ENCODE data around the gene CCDC15.

DNA sequence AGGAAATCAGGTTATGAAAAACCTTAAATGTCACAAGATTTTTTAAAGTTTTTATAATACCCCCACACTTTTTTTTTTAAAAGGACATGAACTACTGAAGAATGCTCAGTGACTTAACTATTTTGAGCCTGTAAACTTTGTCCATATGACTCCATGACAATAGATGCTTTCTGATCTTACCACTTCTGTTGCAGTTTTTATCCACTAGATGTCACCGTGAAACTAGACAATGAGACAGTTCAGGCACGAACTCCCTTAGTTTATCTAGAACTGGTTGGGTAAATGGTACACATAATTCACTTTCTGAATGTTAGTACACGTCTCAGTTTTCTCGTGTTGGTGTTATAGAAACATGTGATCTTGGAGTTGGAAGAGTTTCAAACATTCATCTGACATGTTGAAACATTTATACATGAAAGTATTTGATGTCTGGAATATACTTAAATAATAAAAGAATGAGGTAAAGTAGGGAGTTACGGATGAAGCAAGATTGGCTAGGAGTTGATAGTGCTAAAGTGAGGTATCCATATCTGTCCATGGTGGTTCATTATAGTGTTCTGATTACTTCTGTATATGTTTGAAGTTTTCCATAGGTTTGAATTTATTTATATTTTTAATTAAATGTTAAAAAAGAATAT is 8.1 kb downstream of the CCDC15 start:
- TF ChIP-seq, protein P1, sequence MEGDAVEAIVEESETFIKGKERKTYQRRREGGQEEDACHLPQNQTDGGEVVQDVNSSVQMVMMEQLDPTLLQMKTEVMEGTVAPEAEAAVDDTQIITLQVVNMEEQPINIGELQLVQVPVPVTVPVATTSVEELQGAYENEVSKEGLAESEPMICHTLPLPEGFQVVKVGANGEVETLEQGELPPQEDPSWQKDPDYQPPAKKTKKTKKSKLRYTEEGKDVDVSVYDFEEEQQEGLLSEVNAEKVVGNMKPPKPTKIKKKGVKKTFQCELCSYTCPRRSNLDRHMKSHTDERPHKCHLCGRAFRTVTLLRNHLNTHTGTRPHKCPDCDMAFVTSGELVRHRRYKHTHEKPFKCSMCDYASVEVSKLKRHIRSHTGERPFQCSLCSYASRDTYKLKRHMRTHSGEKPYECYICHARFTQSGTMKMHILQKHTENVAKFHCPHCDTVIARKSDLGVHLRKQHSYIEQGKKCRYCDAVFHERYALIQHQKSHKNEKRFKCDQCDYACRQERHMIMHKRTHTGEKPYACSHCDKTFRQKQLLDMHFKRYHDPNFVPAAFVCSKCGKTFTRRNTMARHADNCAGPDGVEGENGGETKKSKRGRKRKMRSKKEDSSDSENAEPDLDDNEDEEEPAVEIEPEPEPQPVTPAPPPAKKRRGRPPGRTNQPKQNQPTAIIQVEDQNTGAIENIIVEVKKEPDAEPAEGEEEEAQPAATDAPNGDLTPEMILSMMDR (IDR thresholded peaks at IDR 0.05; ENCODE audit: low read length): peak; percentile 68
- TF ChIP-seq EZH2 (IDR thresholded peaks at IDR 0.05; ENCODE audit: borderline replicate concordance, low read length): no peak
